IPS DF 19.7 (cell line): ENCODE results near the gene CACNA1C.

Experiments used
- DNase-seq: peaks from one replicate; pipeline ENCODE4 v3.0.0-alpha.2; 2013; ENCODE audit warnings: low read depth, low spot score

Gene CACNA1C

DNA sequence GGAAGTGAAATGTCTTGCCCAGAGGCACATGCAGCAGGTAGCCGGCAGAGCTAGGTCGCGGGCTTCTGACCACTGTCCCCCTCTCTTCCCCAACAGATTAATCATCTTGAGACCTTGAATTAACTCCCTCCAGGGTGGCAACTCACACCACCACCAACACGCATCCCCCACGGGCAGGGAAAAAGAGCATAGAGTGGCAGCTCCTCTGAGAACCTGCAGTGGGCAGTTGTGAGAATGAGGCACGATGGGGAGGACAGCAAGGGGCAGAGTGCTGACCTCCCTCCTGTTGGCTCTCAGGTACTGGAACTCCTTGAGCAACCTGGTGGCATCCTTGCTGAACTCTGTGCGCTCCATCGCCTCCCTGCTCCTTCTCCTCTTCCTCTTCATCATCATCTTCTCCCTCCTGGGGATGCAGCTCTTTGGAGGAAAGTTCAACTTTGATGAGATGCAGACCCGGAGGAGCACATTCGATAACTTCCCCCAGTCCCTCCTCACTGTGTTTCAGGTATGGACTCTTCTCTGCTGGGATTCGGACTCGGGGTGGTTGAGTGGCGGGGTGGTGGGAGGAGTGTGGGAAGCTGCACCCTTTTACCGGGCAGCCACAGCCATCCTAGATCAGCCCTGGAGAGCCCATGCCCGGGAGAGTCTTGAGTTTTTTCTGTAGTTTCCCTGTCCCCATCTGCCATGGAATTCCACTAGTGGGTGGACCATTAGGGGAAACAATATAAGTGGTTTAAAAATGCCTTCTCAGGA lies 528.7 kb downstream of the CACNA1C start:
- no peak for DNase-seq

DNA sequence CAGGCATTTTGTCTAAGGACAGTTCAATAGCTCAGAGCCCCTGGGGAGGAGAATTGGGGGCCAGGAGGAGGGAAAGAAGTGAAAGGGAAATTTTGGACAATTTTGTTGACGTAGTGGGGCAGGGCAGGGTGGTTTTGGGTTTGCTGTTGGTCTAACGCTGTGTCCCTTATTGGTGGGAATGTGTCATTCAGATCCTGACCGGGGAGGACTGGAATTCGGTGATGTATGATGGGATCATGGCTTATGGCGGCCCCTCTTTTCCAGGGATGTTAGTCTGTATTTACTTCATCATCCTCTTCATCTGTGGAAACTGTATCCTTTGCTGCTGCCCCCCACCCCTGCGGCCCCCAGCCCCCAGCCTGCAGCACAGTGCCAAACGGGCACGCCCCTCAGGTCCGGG lies 529.8 kb downstream of the CACNA1C start:
- DNase-seq: no peak

DNA sequence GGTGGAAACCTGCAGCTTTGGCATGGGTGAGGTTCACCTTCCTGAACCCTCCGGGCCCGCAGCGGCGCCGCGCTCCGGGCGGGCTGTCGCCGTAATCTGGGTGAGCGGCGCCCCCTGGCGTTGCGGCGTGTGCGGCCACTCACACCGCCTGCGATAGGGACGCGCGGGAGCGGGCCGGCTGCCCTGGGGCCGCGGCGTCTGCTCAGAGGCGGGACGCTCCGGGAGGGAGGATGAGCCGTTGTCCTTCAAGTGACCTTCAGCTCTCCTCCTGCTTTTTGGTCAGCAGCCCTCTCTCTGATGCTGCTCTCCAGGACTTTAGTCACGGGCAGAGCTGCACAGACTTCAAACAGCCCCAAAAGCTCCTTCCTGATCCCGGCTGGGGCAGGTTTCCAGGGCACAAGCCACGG lies 530.3 kb downstream of the CACNA1C start:
- peak; percentile 5 for DNase-seq

DNA sequence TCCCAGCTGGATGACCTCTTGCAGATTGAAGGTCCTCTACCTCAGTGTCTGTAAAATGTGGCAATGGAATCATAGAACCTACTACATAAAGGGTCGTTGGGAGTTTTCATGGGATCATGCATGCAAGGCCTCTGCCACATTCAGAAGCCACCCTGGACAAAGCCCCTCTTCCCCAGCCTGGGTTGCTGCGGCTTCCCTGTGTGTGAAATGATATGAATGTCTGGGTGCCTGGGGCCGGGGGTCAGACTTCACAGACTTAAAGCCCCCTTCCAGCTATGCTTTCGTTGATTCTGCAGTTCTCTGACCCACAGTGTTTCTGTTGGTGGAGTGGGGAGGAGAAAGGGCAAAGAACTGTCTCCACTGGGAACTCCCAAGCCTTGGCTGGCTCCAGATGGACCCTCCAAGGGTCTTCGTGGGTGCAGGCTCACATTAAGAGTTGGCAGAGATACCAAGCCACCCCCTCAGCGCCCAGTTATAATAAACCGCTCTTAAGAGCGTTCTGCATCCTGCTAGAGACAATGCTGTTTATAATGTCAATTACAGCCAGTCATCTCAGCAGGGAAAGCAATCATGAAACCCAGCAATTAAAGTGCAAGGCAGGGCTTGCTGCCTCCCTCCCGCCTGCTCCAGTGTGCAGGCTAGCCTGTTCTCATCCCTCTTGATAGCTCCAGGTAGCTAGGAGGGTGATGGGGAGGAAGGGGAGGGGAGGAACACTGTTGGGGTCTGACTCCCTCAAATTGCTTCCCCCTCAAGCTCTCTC lies 531.0 kb downstream of the CACNA1C start:
- no peak for DNase-seq

DNA sequence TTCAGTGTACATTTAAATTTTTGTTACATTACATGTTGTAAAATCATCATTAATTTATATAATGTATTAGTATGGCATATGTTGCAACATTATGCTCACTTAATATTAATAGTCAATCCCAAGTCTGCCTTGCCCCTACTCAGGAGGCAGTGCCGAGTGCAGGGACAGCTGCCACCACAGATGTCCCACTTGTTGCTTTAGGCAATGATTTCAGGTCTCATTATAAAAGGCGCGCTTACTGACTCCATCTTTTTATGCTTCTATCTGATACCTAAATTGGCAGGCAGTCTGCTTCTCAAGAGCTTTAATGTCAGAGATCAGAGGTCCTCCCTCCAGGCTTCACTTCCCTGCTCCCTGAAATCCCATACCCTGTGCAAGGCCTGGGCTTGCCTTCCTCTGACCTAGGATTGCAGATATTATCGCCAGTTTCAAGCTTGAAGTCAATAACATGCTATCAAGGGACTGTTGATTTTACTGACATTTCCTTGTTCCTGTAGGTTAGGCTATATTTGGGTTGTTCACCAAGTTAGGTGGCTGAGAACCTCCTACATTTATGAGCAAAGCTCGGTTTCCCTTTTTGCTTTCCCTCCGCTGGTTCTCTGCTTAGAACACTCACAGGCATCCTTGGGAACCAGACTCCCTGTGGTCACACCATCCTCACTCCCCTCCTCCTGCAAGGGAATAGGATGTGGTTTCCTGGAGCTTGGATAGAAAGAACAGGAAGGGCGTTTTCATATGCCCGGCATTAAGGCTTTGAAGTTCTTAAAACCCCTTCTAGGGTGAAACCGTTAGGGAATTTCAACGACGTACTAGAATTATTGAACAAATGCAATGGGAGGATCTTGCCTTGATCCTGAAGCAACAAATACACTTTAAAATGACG lies 533.6 kb downstream of the CACNA1C start:
- peak; percentile 15 for DNase-seq

DNA sequence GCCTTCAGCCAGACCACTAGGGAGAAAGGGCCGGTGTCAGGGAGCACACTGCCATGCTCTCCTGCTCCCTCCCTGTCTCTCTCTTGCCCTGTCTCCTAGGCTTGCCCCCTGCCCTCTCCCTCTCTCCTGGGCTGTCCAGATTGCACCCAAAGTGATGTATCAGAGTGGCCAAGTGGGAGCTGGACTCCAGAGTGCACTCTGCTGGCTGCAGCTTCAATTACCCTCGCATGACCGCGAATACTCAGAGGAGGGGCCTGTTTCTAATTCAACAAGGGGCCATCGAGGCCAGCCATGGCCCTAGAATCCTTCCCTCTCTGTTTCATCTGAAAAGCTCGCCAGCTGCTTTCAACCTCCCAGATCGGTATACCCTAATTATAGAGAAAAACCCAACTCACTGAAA lies 535.6 kb downstream of the CACNA1C start:
- DNase-seq: no peak

DNA sequence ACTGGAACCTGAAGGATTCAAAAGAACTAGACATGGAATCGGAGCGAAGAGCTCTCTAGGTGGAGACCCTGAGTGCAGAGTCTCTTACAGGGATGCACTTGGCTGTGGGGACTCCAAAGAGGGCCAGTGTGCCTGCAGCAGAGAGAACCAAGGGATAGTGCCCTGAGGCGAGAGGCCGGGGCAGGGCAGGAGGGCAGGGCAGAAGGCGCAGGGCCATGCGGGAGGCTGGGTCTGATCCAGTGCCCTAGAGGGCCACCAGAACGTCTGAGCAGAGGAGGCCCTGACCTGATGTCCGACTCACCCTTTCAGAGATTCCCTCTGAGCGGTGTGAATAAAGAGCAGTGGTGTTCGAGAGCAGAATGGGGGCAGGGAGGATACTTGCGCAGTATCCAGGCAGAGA lies 536.6 kb downstream of the CACNA1C start:
- no peak for DNase-seq

DNA sequence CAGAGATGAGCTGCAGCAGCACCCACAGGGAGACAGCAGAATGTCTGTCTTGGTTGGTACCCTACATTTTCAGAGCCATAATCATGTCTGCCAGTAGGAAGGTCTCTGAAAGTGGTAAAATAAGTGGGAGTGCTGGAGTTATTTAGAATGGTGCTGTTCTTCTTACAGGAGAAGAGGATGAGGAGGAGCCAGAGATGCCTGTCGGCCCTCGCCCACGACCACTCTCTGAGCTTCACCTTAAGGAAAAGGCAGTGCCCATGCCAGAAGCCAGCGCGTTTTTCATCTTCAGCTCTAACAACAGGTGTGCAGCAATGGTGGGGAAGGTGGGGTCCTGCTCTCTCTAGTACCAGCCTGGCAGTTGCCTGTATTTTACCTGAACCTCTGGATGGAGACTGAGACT lies 540.3 kb downstream of the CACNA1C start:
- DNase-seq: no peak

DNA sequence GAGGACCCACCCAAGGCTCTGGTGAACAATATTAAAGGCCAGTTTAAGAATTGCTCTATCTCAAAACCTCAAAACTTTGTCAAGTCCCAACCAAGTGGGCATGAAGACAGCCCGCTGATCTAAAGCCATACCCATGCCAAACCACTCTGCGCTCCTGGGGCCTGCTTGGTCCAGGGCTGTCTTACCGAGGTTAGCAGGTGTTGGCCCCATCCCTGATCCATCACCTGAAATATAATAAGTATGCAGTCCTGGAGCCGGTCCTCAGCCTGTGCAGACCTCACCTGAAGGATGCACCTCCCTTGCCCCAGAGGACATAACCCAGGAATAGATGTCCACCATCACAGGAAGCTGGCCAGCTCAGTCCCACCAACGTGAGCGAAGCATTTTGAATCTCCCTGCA lies 543.7 kb downstream of the CACNA1C start:
- DNase-seq: no peak

DNA sequence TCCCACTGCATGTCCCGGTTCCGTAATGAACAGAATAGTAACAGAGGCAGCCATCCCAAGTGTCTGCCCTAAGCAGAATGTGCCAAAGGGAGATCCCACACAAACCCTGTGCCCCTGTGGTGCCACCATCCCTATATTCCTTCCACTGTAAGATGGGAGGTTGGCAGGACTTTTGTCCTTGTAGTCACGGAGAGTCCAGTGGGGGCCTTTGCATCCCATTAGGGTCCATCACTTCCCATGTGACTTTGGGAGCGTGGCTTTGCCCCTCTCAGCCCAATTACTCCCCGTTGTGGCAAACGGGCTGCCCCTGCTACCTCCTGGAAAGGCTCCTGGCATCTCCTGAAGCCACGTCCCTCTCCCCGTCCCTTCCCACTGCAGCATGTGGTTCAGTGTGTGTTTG lies 552.5 kb downstream of the CACNA1C start:
- no peak for DNase-seq

DNA sequence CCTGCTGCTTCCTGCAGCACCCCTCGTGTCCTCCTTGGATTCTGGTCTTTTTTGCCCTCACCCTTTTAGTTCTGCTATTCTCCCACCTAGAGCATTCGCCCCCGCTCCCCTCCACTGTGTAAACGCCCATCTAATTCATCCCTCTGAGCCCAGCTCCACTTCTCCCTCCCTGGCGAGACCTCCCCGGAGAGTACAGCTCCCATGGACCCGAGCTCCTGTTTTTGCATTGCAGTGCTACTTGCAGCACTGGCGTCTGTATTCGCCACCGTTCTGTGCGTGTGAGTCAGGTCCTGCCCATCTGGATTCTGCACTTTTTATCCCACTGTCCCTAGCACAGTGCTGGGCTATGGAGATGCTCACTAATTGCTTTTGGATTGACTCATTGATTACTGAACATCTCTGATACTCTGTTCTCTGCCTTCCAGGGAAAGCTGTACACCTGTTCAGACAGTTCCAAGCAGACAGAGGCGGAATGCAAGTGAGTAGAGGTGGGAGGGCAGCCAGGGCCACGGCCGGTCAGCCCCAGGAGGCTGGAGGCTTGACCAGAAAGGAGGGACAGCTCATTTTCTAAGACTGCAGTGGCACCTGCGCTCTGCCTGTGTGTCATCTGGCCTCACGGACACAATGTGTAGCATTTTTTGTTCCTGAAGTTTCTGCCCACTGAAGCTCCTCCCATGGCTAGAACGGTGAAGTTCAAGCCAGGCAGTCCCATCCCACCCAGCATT lies 553.6 kb downstream of the CACNA1C start:
- DNase-seq: no peak

DNA sequence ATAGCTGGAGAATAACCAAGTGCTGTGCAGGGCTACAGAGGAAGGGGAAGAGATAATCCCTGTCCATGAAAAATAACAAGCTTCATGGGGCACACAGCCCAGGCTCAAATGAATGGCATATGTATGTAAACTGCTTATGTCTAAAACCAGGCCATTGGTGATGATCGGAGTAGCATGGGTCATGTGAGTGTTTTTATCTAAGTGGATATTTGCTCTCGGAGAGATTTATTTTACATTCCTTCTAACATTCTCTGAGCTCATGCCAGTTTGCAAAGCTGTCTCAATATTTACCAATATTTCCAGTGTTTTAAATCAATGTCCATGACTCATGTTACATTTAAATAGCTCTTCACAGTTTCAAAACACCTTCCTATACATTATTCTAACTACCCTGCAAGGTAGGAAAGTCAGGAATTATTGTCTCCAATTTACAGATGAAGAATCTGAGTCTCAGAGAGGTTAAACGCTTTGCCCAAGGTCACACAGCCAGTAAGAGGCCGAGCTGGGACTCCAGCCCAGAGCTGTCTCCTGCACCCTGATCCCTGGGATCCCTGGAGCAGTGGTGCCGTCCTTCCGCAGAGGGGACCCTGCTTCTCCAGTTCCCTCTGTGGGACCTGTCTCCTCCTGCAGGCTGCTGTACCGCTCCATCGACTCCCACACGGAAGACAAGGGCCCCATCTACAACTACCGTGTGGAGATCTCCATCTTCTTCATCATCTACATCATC lies 555.3 kb downstream of the CACNA1C start:
- no peak for DNase-seq

DNA sequence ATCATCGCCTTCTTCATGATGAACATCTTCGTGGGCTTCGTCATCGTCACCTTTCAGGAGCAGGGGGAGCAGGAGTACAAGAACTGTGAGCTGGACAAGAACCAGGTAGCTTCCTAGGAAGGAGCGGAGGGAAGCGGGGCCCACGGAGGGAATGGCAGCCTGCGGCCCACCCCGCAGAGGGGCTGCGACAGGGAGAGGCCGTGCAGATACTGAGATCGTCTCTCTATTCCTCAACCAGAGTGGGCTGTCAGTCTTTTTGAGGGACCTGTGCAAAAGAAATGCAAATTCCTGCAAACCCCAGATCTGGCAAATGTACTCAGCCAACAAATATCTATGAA lies 555.8 kb downstream of the CACNA1C start:
- DNase-seq: no peak

DNA sequence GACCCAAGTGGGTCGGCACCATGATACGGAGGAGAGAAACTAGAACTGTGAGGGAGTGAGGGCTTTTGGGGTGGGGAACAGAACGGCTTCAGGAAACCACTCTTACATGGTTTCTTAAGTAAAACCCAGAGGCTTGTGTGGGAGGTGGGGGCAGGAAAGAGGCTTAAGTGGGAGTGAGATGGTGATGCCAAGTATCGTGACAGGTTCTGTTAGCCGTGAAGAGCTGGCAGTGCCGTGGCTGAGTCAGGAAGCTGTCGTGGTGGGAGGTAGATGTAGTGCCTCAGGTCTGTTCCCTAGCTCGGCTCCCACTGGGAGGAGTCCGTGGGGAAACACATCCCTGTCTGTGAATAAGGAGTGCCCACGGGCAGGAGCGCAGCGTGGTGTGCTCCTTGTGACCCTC lies 556.2 kb downstream of the CACNA1C start:
- no peak for DNase-seq

DNA sequence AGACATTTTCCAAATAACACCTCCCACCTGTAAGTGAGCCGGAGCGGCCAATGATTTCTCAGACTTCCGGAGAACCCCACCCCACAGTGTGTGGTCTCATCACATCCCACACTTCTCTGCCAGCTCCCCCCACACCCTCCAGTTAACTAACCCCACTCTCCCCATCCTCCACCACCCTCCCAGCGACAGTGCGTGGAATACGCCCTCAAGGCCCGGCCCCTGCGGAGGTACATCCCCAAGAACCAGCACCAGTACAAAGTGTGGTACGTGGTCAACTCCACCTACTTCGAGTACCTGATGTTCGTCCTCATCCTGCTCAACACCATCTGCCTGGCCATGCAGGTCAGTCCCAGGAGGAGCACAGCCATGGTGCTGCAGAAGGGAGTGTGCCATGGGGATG lies 557.6 kb downstream of the CACNA1C start:
- no peak for DNase-seq

DNA sequence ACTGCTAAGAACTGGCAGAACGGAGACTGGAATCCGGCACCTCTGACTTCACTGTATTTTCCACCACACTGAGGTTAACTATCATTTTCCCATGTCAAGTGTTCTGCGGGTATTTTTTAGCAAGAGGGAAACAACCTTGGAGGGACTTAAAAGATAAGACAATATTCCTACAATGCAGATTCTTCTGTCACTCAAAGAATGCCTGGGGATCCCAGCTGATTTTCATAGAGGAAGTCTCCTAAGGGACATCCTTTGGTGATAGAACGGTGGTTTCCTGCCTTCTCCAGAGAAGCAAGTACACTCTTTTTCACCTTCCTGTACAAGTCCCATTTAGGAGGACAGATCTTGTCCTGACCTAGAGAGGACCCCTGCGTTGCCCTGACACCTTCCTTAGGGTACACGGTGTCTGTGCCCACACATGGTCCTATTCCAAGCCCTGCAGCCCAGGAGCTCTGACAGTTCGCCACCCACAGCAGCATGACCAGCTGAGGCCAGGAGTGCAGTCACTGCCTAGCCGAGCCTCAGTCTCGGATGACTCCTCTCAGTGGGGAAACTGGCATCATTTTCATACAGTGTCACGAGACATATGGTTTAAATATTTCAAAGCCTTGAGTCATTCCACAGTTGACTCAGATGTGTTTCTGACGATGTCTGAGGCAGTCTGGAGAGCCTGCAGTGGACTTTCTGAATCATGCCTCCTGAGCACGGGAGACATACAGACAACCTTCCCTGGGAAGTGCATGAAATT lies 560.7 kb downstream of the CACNA1C start:
- DNase-seq: no peak

DNA sequence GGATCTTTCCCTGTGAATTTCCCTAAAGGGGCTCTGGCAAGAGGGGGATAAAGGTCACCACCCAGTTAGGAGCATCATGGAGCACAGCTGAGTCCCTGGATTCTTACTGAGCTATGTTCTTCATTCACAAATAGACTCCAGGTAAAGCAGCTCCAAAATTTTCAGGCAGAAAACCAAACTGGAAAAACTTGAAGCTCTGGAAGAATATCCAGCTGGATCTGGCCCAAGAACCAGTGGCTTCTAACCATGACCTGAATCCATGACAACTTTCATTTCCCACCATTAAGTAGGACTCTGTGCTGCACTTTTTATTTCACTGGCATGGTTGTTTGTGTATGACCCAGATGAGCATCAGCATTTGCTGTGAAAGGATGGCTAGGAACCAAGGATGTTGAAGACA lies 561.6 kb downstream of the CACNA1C start:
- DNase-seq: no peak

DNA sequence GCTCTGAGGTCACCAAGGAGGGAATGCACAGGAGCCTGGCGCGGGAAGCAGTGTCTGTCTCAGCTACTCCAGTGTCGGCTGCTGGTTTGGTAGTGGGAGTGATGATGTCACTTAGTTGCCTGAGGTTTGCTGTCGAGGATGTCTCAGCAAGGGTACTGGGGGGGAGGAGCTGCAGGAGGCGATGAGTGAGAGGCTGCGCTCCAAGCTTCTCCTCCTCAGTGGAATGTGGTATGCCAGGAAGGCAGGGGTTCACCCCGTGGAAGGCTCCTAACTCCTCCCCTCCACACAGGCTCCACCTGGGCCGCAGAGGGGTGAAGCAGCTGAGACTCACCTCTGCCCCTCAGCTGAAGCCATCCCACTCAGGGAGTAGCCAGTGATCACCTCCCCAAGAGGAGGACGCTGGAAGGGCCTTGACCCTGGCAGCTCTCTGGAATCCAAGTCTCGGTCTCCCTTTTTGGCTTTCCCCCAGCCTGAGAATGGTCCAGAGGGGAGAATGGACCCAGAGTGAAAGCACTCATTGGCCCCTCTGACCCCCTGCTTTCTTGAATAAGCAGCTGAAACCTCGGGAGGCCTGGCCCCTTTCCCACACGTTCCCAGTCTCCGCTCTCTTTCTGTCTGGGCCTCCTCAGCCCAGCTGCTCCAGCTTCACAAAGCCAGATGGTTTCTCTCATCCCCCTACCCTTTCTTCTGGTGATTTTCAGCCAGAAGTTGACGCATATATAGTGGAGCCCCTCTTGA lies 563.0 kb downstream of the CACNA1C start:
- no peak for DNase-seq

DNA sequence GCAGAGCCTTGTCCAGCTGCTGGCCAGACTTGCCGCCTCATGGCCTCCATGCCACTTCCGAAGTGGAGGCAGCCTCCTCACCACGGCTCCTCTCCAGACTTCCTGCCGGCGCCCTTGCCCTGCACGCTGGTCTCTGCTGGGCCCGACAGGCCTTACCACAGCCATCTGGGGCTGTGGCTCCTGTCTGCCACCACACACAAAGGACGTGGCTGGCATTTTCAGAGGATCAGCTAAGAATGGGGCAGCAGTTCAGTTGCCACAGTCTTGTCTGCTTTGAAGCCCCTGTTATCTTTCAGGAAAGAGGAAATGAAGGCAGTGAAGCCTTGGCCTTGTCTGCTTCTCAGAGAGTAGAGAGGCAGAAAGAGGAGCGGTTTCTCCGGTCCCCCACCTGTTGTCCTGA lies 564.0 kb downstream of the CACNA1C start:
- no peak for DNase-seq

DNA sequence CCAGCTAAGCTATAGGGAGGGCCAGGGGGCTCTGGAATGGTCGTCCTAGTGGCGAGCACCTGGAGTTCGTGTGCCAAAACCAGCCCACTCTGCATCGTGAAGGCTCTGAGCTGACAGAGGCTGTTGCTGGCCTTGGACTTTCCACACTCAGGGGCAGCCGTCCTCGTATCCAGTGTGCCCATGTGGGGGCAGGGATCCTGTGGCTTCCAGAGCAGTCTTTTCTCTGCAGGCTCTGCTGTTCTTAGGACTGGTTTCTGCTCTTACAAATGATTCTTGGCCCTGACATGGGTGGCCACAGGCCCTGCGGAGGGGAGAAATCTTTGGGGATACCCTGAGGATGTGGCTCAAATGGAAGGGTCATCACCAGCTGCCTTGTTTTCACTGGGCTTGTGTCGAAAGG lies 564.6 kb downstream of the CACNA1C start:
- DNase-seq: no peak
